GM23248 (cell line): ENCODE measurements around the gene ATG13. TPM values are rescaled to one million over a fixed set of nuclear protein-coding genes. Genes with fewer than 3 reads are reported as not detected.
A peak's percentile ranks its signal among the peaks of the same experiment; 100 is the strongest.
"Not testable (repeated sequence)": the region's sequence is repeated elsewhere in the genome, so short reads cannot be mapped to it uniquely, and the experiment has no call there.

ENCODE experiments used
- DNase-seq: peaks from one replicate; pipeline ENCODE4 v3.0.0-alpha.2; 2015
- H2AFZ ChIP-seq: fragments of 200-600 bp; sonication (generic); 2 replicates; pipeline ENCODE4 v1.6.1; 2016; ENCODE audit warnings: antibody characterized with exemption
- H3F3A ChIP-seq: fragments of 200-600 bp; sonication (generic); 2 replicates; pipeline ENCODE4 v1.6.1; 2016; ENCODE audit warnings: mild to moderate bottlenecking, antibody characterized with exemption, mixed run types; ENCODE audit not compliant: insufficient read depth
- H3K27ac ChIP-seq: fragments of 200-600 bp; sonication (generic); 2 replicates; pipeline ENCODE4 v1.5.1; 2016; ENCODE audit warnings: mild to moderate bottlenecking
- H3K27me3 ChIP-seq: fragments of 200-600 bp; sonication (generic); replicated peaks from 2 replicates; pipeline ENCODE4 v1.6.1; 2016; ENCODE audit warnings: mild to moderate bottlenecking; ENCODE audit not compliant: insufficient read depth
- H3K36me3 ChIP-seq: fragments of 200-600 bp; sonication (generic); 2 replicates; pipeline ENCODE4 v1.6.1; 2016; ENCODE audit warnings: low read depth, mild to moderate bottlenecking
- H3K4me1 ChIP-seq: fragments of 200-600 bp; sonication (generic); 2 replicates; pipeline ENCODE4 v1.6.1; 2016; ENCODE audit warnings: mild to moderate bottlenecking; ENCODE audit not compliant: insufficient read depth
- H3K4me2 ChIP-seq: fragments of 200-600 bp; sonication (generic); one replicate; pipeline ENCODE4 v1.6.1; 2016; ENCODE audit warnings: mild to moderate bottlenecking; ENCODE audit not compliant: unreplicated experiment
- H3K4me3 ChIP-seq: fragments of 200-600 bp; sonication (generic); 2 replicates; pipeline ENCODE4 v1.5.1; 2016; ENCODE audit warnings: mild to moderate bottlenecking
- H3K79me2 ChIP-seq: fragments of 200-600 bp; sonication (generic); 2 replicates; pipeline ENCODE4 v1.6.1; 2016; ENCODE audit warnings: mild to moderate bottlenecking; ENCODE audit not compliant: insufficient read depth
- H3K9ac ChIP-seq: fragments of 200-600 bp; sonication (generic); 2 replicates; pipeline ENCODE4 v1.6.1; 2016; ENCODE audit warnings: mild to moderate bottlenecking
- H3K9me2 ChIP-seq: fragments of 200-600 bp; sonication (generic); 2 replicates; pipeline ENCODE4 v1.6.1; 2016; ENCODE audit warnings: mixed run types, mild to moderate bottlenecking, moderate library complexity; ENCODE audit not compliant: insufficient read depth
- H3K9me3 ChIP-seq: fragments of 200-600 bp; sonication (generic); one replicate; pipeline ENCODE4 v1.6.1; 2017; ENCODE audit warnings: low read depth
- H4K20me1 ChIP-seq: fragments of 200-600 bp; sonication (generic); 2 replicates; pipeline ENCODE4 v1.6.0; 2016; ENCODE audit not compliant: insufficient read depth
- EZH2 ChIP-seq: fragments of 200-600 bp; sonication (generic); IDR thresholded peaks from 2 replicates; pipeline ENCODE4 v1.6.1; 2018; ENCODE audit warnings: antibody characterized with exemption, mild to moderate bottlenecking; ENCODE audit not compliant: insufficient read depth, poor library complexity, severe bottlenecking
- EZH2phosphoT487 ChIP-seq: fragments of 200-600 bp; sonication (generic); IDR thresholded peaks from 2 replicates; pipeline ENCODE4 v1.6.1; 2018; ENCODE audit warnings: antibody characterized with exemption, moderate library complexity, mild to moderate bottlenecking, low read depth; ENCODE audit not compliant: insufficient read depth
- WGBS, 2 experiments: methylation state at CpG; one replicate each; pipeline ENCODE4 v1.1.6; 2015 to 2017; ENCODE audit warnings: low lambda C conversion rate in 2 of 2, low coverage in 1 of 2; ENCODE audit errors: missing lambda C conversion rate in 2 of 2; 5-methylcytosine and 5-hydroxymethylcytosine counted together
- in situ Hi-C: fragments of 300-500 bp; cut with MboI; formaldehyde crosslinking; loops from 2 replicates; pipeline ENCODE4 v1.15.0; 2020
- polyA plus RNA-seq: library from polyadenylated mRNA; unstranded; fragments of >200 nt; fragmentation: Nextera tagmentation; extraction: Ambion mirVana; gene quantifications from 2 replicates; pipeline ENCODE4 v1.2.1, GENCODE V29; 2016
- total RNA-seq: library from RNA; depleted of rRNA; stranded (reverse); fragments of >200 nt; shearing (Covaris generic); gene quantifications from 2 replicates; pipeline ENCODE4 v1.2.3, GENCODE V29; 2014

The ATG13 gene
- total and polyA plus RNA-seq, 2 experiments from 2014 or later, result 55.1 to 118 TPM

DNA sequence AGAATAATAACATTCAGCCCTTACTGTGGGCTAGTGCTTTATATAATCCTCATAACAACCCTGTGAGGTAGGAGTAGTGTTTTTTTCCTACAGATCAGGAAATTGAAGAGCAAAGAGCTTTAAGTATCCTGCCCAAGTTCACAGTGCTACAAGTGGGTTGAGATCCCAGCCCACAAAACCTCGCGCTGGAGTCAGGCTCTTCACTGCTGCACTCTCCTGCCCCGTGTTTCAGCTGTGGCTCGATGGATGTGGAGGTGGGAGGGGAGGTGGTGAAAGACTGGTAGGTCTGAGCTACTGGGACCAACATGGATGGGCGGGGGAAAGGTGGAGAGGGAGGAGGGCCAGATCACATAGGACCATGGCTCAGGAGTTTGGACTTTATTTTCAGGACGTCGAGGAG, 89.5 kb downstream of the ATG13 start:
- in situ Hi-C loops, result no loop called here
- Histone ChIP-seq H3K27ac (no peak overlapping the region), H3K36me3 (peaks cover 18% of the 10 kb centered on the region; the same call in 1 of the 2 replicates), H3K4me3 (no peak overlapping the region), H4K20me1 (no peaks in the 10 kb centered on the region), H3F3A (peaks cover 21% of the 10 kb centered on the region), H3K9ac (no peak overlapping the region), H3K9me3 (no peaks in the 10 kb centered on the region), H3K4me1 (peaks cover 16% of the 10 kb centered on the region), H3K4me2 (no peak overlapping the region), H3K79me2 (peaks cover 42% of the 10 kb centered on the region), H2AFZ (no peak overlapping the region), H3K27me3 (no peaks in the 10 kb centered on the region), H3K9me2 (no peaks in the 10 kb centered on the region)
- WGBS, 2 experiments, result 83 to 89% methylated on average over 7 of the region's 7 CpGs
- DNase-seq, result no peak
- TF ChIP-seq EZH2, result no peak
- TF ChIP-seq EZH2phosphoT487, result no peak

DNA sequence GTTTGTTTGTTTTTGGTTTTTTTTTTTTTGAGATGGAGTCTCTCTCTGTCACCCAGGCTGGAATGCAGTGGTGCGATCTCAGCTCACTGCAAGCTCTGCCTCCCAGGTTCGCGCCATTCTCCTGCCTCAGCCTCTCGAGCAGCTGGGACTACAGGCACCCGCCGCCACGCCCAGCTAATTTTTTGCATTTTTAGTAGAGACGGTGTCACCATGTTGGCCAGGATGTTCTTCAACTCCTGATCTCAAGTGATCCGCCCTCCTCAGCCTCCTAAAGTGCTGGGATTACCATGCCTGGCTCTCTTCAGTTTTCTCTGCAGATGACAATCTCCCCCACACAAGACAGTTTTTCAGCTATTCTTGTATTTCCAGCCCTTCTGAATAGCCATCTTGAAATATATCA, 92.0 kb downstream of the ATG13 start:
- H3K27ac ChIP-seq, H3K9me3 ChIP-seq, H2AFZ ChIP-seq, H3K9ac ChIP-seq, H3K27me3 ChIP-seq, H3K9me2 ChIP-seq, DNase-seq, H3K4me2 ChIP-seq, in situ Hi-C loops, H4K20me1 ChIP-seq, H3K4me3 ChIP-seq: not testable (repeated sequence)
- Histone ChIP-seq H3K36me3 (peaks cover 13% of the 10 kb centered on the region; the same call in 1 of the 2 replicates), H3K79me2 (peaks cover 17% of the 10 kb centered on the region; the same call in 1 of the 2 replicates), H3F3A (peaks cover 28% of the 10 kb centered on the region), H3K4me1 (peaks cover 17% of the 10 kb centered on the region)
- 81 to 83% methylated on average over 9 of the region's 9 CpGs for WGBS, 2 experiments

DNA sequence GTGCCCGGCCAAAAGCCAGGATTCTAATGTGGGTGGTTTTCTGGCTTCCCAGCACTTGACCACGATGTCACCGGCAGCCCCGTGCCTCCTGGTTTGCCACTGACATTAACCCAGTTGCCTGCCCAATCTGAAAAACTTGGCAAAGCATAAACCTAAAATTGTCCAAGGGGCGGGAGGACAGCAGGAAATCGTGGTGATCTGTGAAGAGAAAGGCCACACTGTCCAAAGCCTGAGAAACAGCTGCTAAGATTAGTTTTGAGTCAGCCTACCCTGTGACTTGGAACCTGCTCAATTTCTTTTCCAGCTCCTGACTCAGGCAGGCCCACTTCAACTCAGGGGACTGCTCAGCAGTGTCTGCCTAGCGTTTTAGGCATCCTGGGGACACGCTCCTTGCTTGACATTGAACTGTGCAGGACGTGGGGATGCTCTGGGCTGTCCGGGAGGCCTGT, 93.5 kb downstream of the ATG13 start:
- DNase-seq, result peak; percentile 98
- Histone ChIP-seq H3K4me1 (peaks cover 25% of the 10 kb centered on the region), H3K9me3 (no peaks in the 10 kb centered on the region), H3K79me2 (peaks cover 8% of the 10 kb centered on the region; the same call in 1 of the 2 replicates), H3K36me3 (peaks cover 8% of the 10 kb centered on the region; the same call in 1 of the 2 replicates), H4K20me1 (no peaks in the 10 kb centered on the region), H3F3A (peaks cover 33% of the 10 kb centered on the region), H3K4me3 (no peak overlapping the region), H3K9me2 (no peaks in the 10 kb centered on the region), H3K27ac (peak overlapping the region; percentile 98), H3K9ac (peak overlapping the region; percentile 82), H3K4me2 (peak overlapping the region; percentile 50), H3K27me3 (no peaks in the 10 kb centered on the region), H2AFZ (peak overlapping the region; percentile 76)
- 3% methylated on average over 10 of the region's 10 CpGs for WGBS, 2 experiments
- TF ChIP-seq EZH2phosphoT487 (no peak), EZH2 (no peak)
- in situ Hi-C loops, result no loop called here

- Histone ChIP-seq H3K27ac (peak overlapping the region; percentile 98), H3K9me2 (no peaks in the 10 kb centered on the region), H3K36me3 (0 out of 2 replicates have a peak, but pooled peaks cover 3% of the 10 kb centered on the region), H3K9ac (peak overlapping the region; percentile 82), H3F3A (peaks cover 33% of the 10 kb centered on the region), H3K4me2 (peak overlapping the region; percentile 22), H3K4me3 (no peak overlapping the region), H3K79me2 (0 out of 2 replicates have a peak, but pooled peaks cover 4% of the 10 kb centered on the region), H2AFZ (peak overlapping the region; percentile 76), H3K4me1 (peaks cover 25% of the 10 kb centered on the region), H3K27me3 (no peaks in the 10 kb centered on the region), H3K9me3 (no peaks in the 10 kb centered on the region), H4K20me1 (no peaks in the 10 kb centered on the region)
- no peak for TF ChIP-seq EZH2
- no peak for TF ChIP-seq EZH2phosphoT487
- DNase-seq, result peak; percentile 46
- in situ Hi-C loops, result no loop called here
- 22 to 28% methylated on average over 5 of the region's 5 CpGs for WGBS, 2 experiments
Observed at GRCh38 chr11:46711303-46711702, 94.0 kb downstream of the ATG13 start.
